ENCODE data around the gene NUMBL. TPM values are rescaled to one million over a fixed set of nuclear protein-coding genes. Genes with fewer than 3 reads are reported as not detected.

Gene NUMBL
- total RNA-seq, 5 donors from 2014 or later (not counting 1 experiment from before 2014, with no cell fraction given) = 7.1 to 19.0 (median 13.1) TPM

- no peak for DNase-seq
- Histone ChIP-seq H3K27me3 (replicated peaks in 1 of 2; ENCODE audit: control insufficient read depth in 2 of 2, extremely low read depth in 1 of 2, insufficient read depth in 2 of 2, low read length in 1 of 2) (no peaks in the 10 kb centered on the region), H3K27ac (ENCODE audit: low read length) (no peak overlapping the region), H3K4me3 (ENCODE audit: control insufficient read depth in 1 of 2, extremely low read depth in 1 of 2, low read length in 1 of 2) (no peak overlapping the region), H3K4me1 (ENCODE audit: control insufficient read depth in 1 of 2, extremely low read depth in 1 of 2, insufficient read depth in 2 of 2, low read length in 2 of 2) (peaks cover 16 to 44% of the 10 kb centered on the region in 2 experiments), H3K36me3 (ENCODE audit: control insufficient read depth in 2 of 2, extremely low read depth in 1 of 2, insufficient read depth in 1 of 2, low read length in 1 of 2) (peaks cover 5 to 14% of the 10 kb centered on the region in 2 donors), H3K9me3 (no peaks in the 10 kb centered on the region)
- POLR2A ChIA-PET = no interaction called here
- H3K27me3 Mint-ChIP-seq = no peaks in the 10 kb centered on the region
- H3K36me3 Mint-ChIP-seq = peaks cover 31% of the 10 kb centered on the region
- CTCF ChIA-PET = interaction anchor here in 1 of 2 donors (0.5 to 1.3 kb wide), 2 partner anchors 56 to 633 kb away, joined by 3 read pairs; partner anchors contain the start of gene RAB4B
- no peak overlapping the region for H3K4me3 Mint-ChIP-seq
- no peaks in the 10 kb centered on the region for H3K9me3 Mint-ChIP-seq
- no peak overlapping the region for H3K27ac Mint-ChIP-seq
- no peak for ATAC-seq (replicated peaks in 1 of 4)
- H3K4me1 Mint-ChIP-seq = peaks cover 45 to 59% (median 57%) of the 10 kb centered on the region in 3 donors
- no CpG with 5 or more reads among the region's 9 CpGs for WGBS (ENCODE audit: insufficient coverage)
Measured at GRCh38 chr19:40721936-40722661, 31.6 kb upstream of the NUMBL start.

- Mint-ChIP-seq H3K27me3 (no peaks in the 10 kb centered on the region), H3K27ac (no peak overlapping the region), H3K9me3 (no peaks in the 10 kb centered on the region), H3K4me3 (peak overlapping the region in 1 of 3 donors; percentile 80), H3K36me3 (peaks cover 25% of the 10 kb centered on the region), H3K4me1 (peaks cover 51 to 64% (median 64%) of the 10 kb centered on the region in 3 donors)
- WGBS (ENCODE audit: insufficient coverage) = 83% methylated on average over 2 of the region's 6 CpGs
- Histone ChIP-seq H3K27me3 (replicated peaks in 1 of 2; ENCODE audit: control insufficient read depth in 2 of 2, extremely low read depth in 1 of 2, insufficient read depth in 2 of 2, low read length in 1 of 2) (no peaks in the 10 kb centered on the region), H3K27ac (ENCODE audit: low read length) (no peak overlapping the region), H3K4me1 (ENCODE audit: control insufficient read depth in 1 of 2, extremely low read depth in 1 of 2, insufficient read depth in 2 of 2, low read length in 2 of 2) (peaks cover 19 to 49% of the 10 kb centered on the region in 2 experiments), H3K4me3 (ENCODE audit: control insufficient read depth in 1 of 2, extremely low read depth in 1 of 2, low read length in 1 of 2) (no peak overlapping the region), H3K36me3 (ENCODE audit: control insufficient read depth in 2 of 2, extremely low read depth in 1 of 2, insufficient read depth in 1 of 2, low read length in 1 of 2) (peaks cover 5 to 7% of the 10 kb centered on the region in 2 donors), H3K9me3 (no peaks in the 10 kb centered on the region)
- CTCF ChIA-PET = interaction anchor here in 1 of 2 donors (1.3 kb wide), 1 partner anchor 57 kb away, joined by 3 read pairs; the partner anchor contains the start of gene RAB4B
- DNase-seq (no peak), ATAC-seq (replicated peaks in 1 of 4) (no peak)
- POLR2A ChIA-PET = no interaction called here
Measured at GRCh38 chr19:40721140-40721486, 30.7 kb upstream of the NUMBL start.

GRCh38 chr19:40719414-40719894, 29.0 kb upstream of the NUMBL start:
- ChIA-PET POLR2A (no interaction called here), CTCF (no interaction called here)
- H3K27ac ChIP-seq (ENCODE audit: low read length) = no peak overlapping the region

GRCh38 chr19:40718774-40719391, 28.4 kb upstream of the NUMBL start:
- peaks cover 0 to 3% of the 10 kb centered on the region in 2 donors for H3K36me3 ChIP-seq (ENCODE audit: control insufficient read depth in 2 of 2, extremely low read depth in 1 of 2, insufficient read depth in 1 of 2, low read length in 1 of 2)
- H3K4me1 ChIP-seq (ENCODE audit: control insufficient read depth in 1 of 2, extremely low read depth in 1 of 2, insufficient read depth in 2 of 2, low read length in 2 of 2) = peaks cover 32 to 69% of the 10 kb centered on the region in 2 experiments
- Mint-ChIP-seq H3K27me3 (no peaks in the 10 kb centered on the region), H3K4me3 (peak overlapping the region; percentile 80 to 90 (median 87)), H3K27ac (no peak overlapping the region), H3K4me1 (peaks cover 70 to 85% (median 83%) of the 10 kb centered on the region in 3 donors), H3K9me3 (no peaks in the 10 kb centered on the region), H3K36me3 (peaks cover 18% of the 10 kb centered on the region)
- no peaks in the 10 kb centered on the region for H3K27me3 ChIP-seq (replicated peaks in 1 of 2; ENCODE audit: control insufficient read depth in 2 of 2, extremely low read depth in 1 of 2, insufficient read depth in 2 of 2, low read length in 1 of 2)
- H3K27ac ChIP-seq (ENCODE audit: low read length) = no peak overlapping the region
- CTCF ChIA-PET = no interaction called here
- no peaks in the 10 kb centered on the region for H3K9me3 ChIP-seq
- ATAC-seq (replicated peaks in 1 of 4) = no peak
- peak overlapping the region; percentile 5 to 26 for H3K4me3 ChIP-seq (ENCODE audit: control insufficient read depth in 1 of 2, extremely low read depth in 1 of 2, low read length in 1 of 2)
- WGBS (ENCODE audit: insufficient coverage) = 71% methylated on average over 9 of the region's 16 CpGs
- POLR2A ChIA-PET = no interaction called here
- DNase-seq = peak in 2 of 35 experiments; percentile 6 to 18

More at GRCh38 chr19:40719414-40719894, 29.0 kb upstream of the NUMBL start:
- Mint-ChIP-seq H3K4me1 (peaks cover 67 to 80% (median 80%) of the 10 kb centered on the region in 3 donors), H3K9me3 (no peaks in the 10 kb centered on the region), H3K36me3 (peaks cover 19% of the 10 kb centered on the region), H3K27ac (no peak overlapping the region), H3K4me3 (peak overlapping the region; percentile 41 to 90 (median 80)), H3K27me3 (no peaks in the 10 kb centered on the region)
- no peak overlapping the region for H3K4me3 ChIP-seq (ENCODE audit: control insufficient read depth in 1 of 2, extremely low read depth in 1 of 2, low read length in 1 of 2)
- no peak for DNase-seq
- no peaks in the 10 kb centered on the region for H3K27me3 ChIP-seq (replicated peaks in 1 of 2; ENCODE audit: control insufficient read depth in 2 of 2, extremely low read depth in 1 of 2, insufficient read depth in 2 of 2, low read length in 1 of 2)
- peaks cover 0 to 5% of the 10 kb centered on the region in 2 donors for H3K36me3 ChIP-seq (ENCODE audit: control insufficient read depth in 2 of 2, extremely low read depth in 1 of 2, insufficient read depth in 1 of 2, low read length in 1 of 2)
- peaks cover 30 to 64% of the 10 kb centered on the region in 2 experiments for H3K4me1 ChIP-seq (ENCODE audit: control insufficient read depth in 1 of 2, extremely low read depth in 1 of 2, insufficient read depth in 2 of 2, low read length in 2 of 2)
- H3K9me3 ChIP-seq = no peaks in the 10 kb centered on the region
- ATAC-seq (replicated peaks in 1 of 4) = no peak
- WGBS (ENCODE audit: insufficient coverage) = 90% methylated on average over 3 of the region's 7 CpGs

GRCh38 chr19:40717880-40718773, 27.7 kb upstream of the NUMBL start:
- Histone ChIP-seq H3K27me3 (replicated peaks in 1 of 2; ENCODE audit: control insufficient read depth in 2 of 2, extremely low read depth in 1 of 2, insufficient read depth in 2 of 2, low read length in 1 of 2) (no peaks in the 10 kb centered on the region), H3K9me3 (no peaks in the 10 kb centered on the region), H3K36me3 (ENCODE audit: control insufficient read depth in 2 of 2, extremely low read depth in 1 of 2, insufficient read depth in 1 of 2, low read length in 1 of 2) (no peaks in the 10 kb centered on the region), H3K4me3 (ENCODE audit: control insufficient read depth in 1 of 2, extremely low read depth in 1 of 2, low read length in 1 of 2) (peak overlapping the region; percentile 69 to 90), H3K27ac (ENCODE audit: low read length) (no peak overlapping the region), H3K4me1 (ENCODE audit: control insufficient read depth in 1 of 2, extremely low read depth in 1 of 2, insufficient read depth in 2 of 2, low read length in 2 of 2) (peaks cover 32 to 77% of the 10 kb centered on the region in 2 experiments)
- ChIA-PET POLR2A (no interaction called here), CTCF (no interaction called here)
- H3K4me3 Mint-ChIP-seq = peak overlapping the region; percentile 80 to 90 (median 87)
- peak overlapping the region; percentile 79 to 80 for H3K27ac Mint-ChIP-seq
- H3K27me3 Mint-ChIP-seq = no peaks in the 10 kb centered on the region
- no peak for ATAC-seq (replicated peaks in 1 of 4)
- H3K36me3 Mint-ChIP-seq = peaks cover 13% of the 10 kb centered on the region
- H3K9me3 Mint-ChIP-seq = no peaks in the 10 kb centered on the region
- WGBS (ENCODE audit: insufficient coverage) = 79% methylated on average over 12 of the region's 20 CpGs
- peak in 1 of 35 experiments; percentile 27 for DNase-seq
- peaks cover 70 to 82% (median 79%) of the 10 kb centered on the region in 3 donors for H3K4me1 Mint-ChIP-seq
